Ishikawa (cell line): ENCODE results near the gene RIMBP2.

Experiments
- CEBPB ChIP-seq: IDR thresholded peaks from 2 replicates; pipeline ENCODE4 v1.6.1; 2012
- CREB1 ChIP-seq: IDR thresholded peaks from 2 replicates; pipeline ENCODE4 v1.6.1; 2012; ENCODE audit warnings: low read depth
- EGR1 ChIP-seq: IDR thresholded peaks from 2 replicates; pipeline ENCODE4 v1.6.1; 2012
- EP300 ChIP-seq: IDR thresholded peaks from 2 replicates; pipeline ENCODE4 v1.6.1; 2012; ENCODE audit warnings: borderline replicate concordance
- FOXM1 ChIP-seq: IDR thresholded peaks from 2 replicates; pipeline ENCODE4 v1.6.1; 2012; ENCODE audit warnings: low read depth, borderline replicate concordance
- MAX ChIP-seq: IDR thresholded peaks from 2 replicates; pipeline ENCODE4 v1.6.1; 2012
- NFIC ChIP-seq: IDR thresholded peaks from 2 replicates; pipeline ENCODE4 v1.6.1; 2012
- RAD21 ChIP-seq: IDR thresholded peaks from 2 replicates; pipeline ENCODE4 v1.6.1; 2012; ENCODE audit warnings: low read depth
- REST ChIP-seq: IDR thresholded peaks from 2 replicates; pipeline ENCODE4 v1.6.1; 2012; ENCODE audit warnings: low read depth, mild to moderate bottlenecking
- TAF1 ChIP-seq: IDR thresholded peaks from 2 replicates; pipeline ENCODE4 v1.6.1; 2012; ENCODE audit warnings: low read depth, mild to moderate bottlenecking
- TCF12 ChIP-seq: IDR thresholded peaks from 2 replicates; pipeline ENCODE4 v1.6.1; 2012; ENCODE audit warnings: low read depth
- TEAD4 ChIP-seq: IDR thresholded peaks from 2 replicates; pipeline ENCODE4 v1.6.1; 2012
- USF1 ChIP-seq: IDR thresholded peaks from 2 replicates; pipeline ENCODE4 v1.6.1; 2012
- YY1 ChIP-seq: IDR thresholded peaks from 2 replicates; pipeline ENCODE4 v1.6.1; 2012; ENCODE audit warnings: low read depth
- ZBTB7A ChIP-seq: IDR thresholded peaks from 2 replicates; pipeline ENCODE4 v1.6.1; 2012; ENCODE audit warnings: low read depth

RIMBP2 gene

GRCh38 chr12:130521375-130522124 lies 194.5 kb downstream of the RIMBP2 start:
- TF ChIP-seq CREB1 (no peak), TCF12 (no peak), USF1 (no peak), EGR1 (no peak), REST (no peak), EP300 (no peak), YY1 (no peak), TEAD4 (no peak), RAD21 (no peak), TAF1 (no peak), FOXM1 (no peak), CEBPB (no peak), ZBTB7A (no peak), NFIC (no peak), MAX (no peak)

GRCh38 chr12:130520784-130521183 lies 195.3 kb downstream of the RIMBP2 start:
- TF ChIP-seq REST, result no peak
- TF ChIP-seq TCF12, result no peak
- TF ChIP-seq FOXM1, result no peak
- no peak for TF ChIP-seq ZBTB7A
- TF ChIP-seq CEBPB, result no peak
- TF ChIP-seq YY1, result no peak
- TF ChIP-seq USF1, result no peak
- TF ChIP-seq CREB1, result no peak
- TF ChIP-seq TEAD4, result no peak
- TF ChIP-seq MAX, result no peak
- no peak for TF ChIP-seq EP300
- TF ChIP-seq NFIC, result no peak
- TF ChIP-seq EGR1, result no peak
- TF ChIP-seq RAD21, result no peak
- no peak for TF ChIP-seq TAF1

GRCh38 chr12:130517588-130517987 lies 198.5 kb downstream of the RIMBP2 start:
- TF ChIP-seq REST (no peak), ZBTB7A (no peak), TCF12 (no peak), USF1 (no peak), FOXM1 (no peak), CREB1 (no peak), RAD21 (no peak), EGR1 (no peak)

- TF ChIP-seq EGR1 (no peak), MAX (no peak), USF1 (no peak), CEBPB (no peak), NFIC (no peak), TCF12 (no peak), TEAD4 (no peak), FOXM1 (no peak), RAD21 (no peak), ZBTB7A (no peak), EP300 (no peak), YY1 (no peak)
Observed at GRCh38 chr12:130514149-130514551, 201.9 kb downstream of the RIMBP2 start.
